ENCODE results near the gene FRMD4A. TPM values are rescaled to one million over a fixed set of nuclear protein-coding genes. Genes with fewer than 3 reads are reported as not detected.
A peak's percentile ranks its signal among the peaks of the same experiment; 100 is the strongest.

FRMD4A gene
- total RNA-seq, 2 donors from 2014 or later, result 22.3 to 22.4 TPM

DNA sequence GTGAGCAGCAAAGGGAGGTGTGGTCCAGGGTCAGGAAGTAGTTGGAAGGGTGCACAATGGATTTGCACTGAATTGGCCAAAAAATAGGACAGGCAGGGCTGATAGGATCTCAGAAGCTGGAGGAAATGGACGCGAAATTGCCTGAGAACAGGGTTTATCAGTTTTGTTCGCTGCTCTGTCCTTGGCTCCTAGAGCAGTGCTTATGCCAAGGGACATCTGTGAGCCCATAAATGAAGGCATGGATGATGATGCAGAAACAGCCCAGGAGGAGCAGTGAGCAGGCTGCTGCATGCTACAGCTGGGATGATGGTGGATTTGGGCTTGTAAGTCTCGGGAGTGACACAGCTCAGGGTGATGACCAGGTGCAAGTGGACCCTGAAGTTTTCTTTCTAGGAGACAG is 539.2 kb downstream of the FRMD4A start:
- Histone ChIP-seq H3K4me3 (ENCODE audit: low read length) (no peak overlapping the region), H3K36me3 (ENCODE audit: control insufficient read depth, insufficient read depth, low read length) (peaks cover 14% of the 10 kb centered on the region), H3K27me3 (ENCODE audit: control insufficient read depth, insufficient read depth, low read length, poor library complexity, severe bottlenecking) (no peaks in the 10 kb centered on the region), H3K27ac (ENCODE audit: low read depth, low read length) (no peak overlapping the region), H3K9me3 (ENCODE audit: control insufficient read depth, low read length) (no peaks in the 10 kb centered on the region), H3K9ac (ENCODE audit: extremely low read depth, low read length, poor library complexity, severe bottlenecking) (no peak overlapping the region), H3K4me1 (ENCODE audit: control insufficient read depth, insufficient read depth, low read length) (no peaks in the 10 kb centered on the region)
- 93 to 100% methylated on average over 4 of the region's 4 CpGs for WGBS, 2 experiments (ENCODE audit: insufficient coverage in 1 of 2, insufficient read length in 1 of 2)
- H3K27me3 Mint-ChIP-seq (ENCODE audit: insufficient read depth), result no peaks in the 10 kb centered on the region
- H3K4me3 Mint-ChIP-seq, result no peak overlapping the region
- DNase-seq, result no peak
- no peaks in the 10 kb centered on the region for H3K36me3 Mint-ChIP-seq (ENCODE audit: low read depth)
- TF ChIP-seq, protein P1, sequence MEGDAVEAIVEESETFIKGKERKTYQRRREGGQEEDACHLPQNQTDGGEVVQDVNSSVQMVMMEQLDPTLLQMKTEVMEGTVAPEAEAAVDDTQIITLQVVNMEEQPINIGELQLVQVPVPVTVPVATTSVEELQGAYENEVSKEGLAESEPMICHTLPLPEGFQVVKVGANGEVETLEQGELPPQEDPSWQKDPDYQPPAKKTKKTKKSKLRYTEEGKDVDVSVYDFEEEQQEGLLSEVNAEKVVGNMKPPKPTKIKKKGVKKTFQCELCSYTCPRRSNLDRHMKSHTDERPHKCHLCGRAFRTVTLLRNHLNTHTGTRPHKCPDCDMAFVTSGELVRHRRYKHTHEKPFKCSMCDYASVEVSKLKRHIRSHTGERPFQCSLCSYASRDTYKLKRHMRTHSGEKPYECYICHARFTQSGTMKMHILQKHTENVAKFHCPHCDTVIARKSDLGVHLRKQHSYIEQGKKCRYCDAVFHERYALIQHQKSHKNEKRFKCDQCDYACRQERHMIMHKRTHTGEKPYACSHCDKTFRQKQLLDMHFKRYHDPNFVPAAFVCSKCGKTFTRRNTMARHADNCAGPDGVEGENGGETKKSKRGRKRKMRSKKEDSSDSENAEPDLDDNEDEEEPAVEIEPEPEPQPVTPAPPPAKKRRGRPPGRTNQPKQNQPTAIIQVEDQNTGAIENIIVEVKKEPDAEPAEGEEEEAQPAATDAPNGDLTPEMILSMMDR (conservative IDR thresholded peaks at IDR 0.05), result no peak
- peaks cover 3% of the 10 kb centered on the region for H3K4me1 Mint-ChIP-seq
- H3K9me3 Mint-ChIP-seq, result no peaks in the 10 kb centered on the region
- H3K27ac Mint-ChIP-seq, result no peak overlapping the region

DNA sequence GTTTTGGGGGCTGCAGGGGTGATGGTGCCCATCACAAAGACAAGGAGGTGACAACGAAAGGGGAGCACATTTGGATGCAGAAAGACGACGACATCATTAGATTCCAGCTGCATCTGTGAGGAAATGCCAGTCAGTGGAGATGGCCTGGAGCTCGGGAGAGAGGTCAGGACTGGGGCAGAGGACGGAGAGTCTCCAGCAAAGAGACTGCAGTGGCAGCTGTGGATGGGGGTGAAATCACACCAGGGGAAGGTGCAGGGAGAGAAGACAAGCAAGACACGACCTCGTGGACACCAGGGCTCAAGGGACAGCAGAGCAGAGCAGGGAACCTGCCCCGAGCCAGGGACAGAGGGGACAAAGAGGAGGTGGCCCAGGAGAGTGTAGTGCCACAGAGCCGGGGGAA is 540.5 kb downstream of the FRMD4A start:
- H3K9me3 ChIP-seq (ENCODE audit: control insufficient read depth, low read length), result no peaks in the 10 kb centered on the region
- H3K27ac ChIP-seq (ENCODE audit: low read depth, low read length), result peak overlapping the region; percentile 38
- no peaks in the 10 kb centered on the region for H3K36me3 Mint-ChIP-seq (ENCODE audit: low read depth)
- H3K27me3 ChIP-seq (ENCODE audit: control insufficient read depth, insufficient read depth, low read length, poor library complexity, severe bottlenecking), result no peaks in the 10 kb centered on the region
- H3K9me3 Mint-ChIP-seq, result no peaks in the 10 kb centered on the region
- H3K4me3 Mint-ChIP-seq, result no peak overlapping the region
- DNase-seq, result no peak
- no peaks in the 10 kb centered on the region for H3K4me1 Mint-ChIP-seq
- H3K4me1 ChIP-seq (ENCODE audit: control insufficient read depth, insufficient read depth, low read length), result no peaks in the 10 kb centered on the region
- WGBS, 2 experiments (ENCODE audit: insufficient coverage in 1 of 2, insufficient read length in 1 of 2), result 84 to 85% methylated on average over 8 to 9 of the region's 9 CpGs
- no peak overlapping the region for H3K9ac ChIP-seq (ENCODE audit: extremely low read depth, low read length, poor library complexity, severe bottlenecking)
- H3K36me3 ChIP-seq (ENCODE audit: control insufficient read depth, insufficient read depth, low read length), result peaks cover 5% of the 10 kb centered on the region
- H3K27ac Mint-ChIP-seq, result no peak overlapping the region
- no peak overlapping the region for H3K4me3 ChIP-seq (ENCODE audit: low read length)
- TF ChIP-seq, protein P1 (conservative IDR thresholded peaks at IDR 0.05), result no peak
- H3K27me3 Mint-ChIP-seq (ENCODE audit: insufficient read depth), result no peaks in the 10 kb centered on the region

DNA sequence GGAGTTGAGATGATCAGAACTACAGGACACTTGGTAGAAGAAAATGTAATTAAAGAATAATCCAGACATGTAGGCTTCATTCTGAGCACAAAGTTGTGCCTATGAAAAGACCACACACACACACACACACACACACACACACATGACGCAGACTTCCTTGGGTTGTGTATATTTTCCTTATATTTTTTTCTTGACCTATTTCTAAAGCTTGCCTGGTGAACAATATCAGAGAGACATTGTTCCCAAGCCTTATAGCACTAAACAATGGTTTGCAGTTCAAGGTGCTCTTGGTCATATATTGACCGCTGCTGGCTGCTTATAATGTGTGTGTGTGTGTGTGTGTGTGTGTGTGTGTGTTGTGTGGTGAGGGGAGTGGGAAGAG is 541.3 kb downstream of the FRMD4A start:
- no peaks in the 10 kb centered on the region for H3K36me3 ChIP-seq (ENCODE audit: control insufficient read depth, insufficient read depth, low read length)
- H3K4me3 ChIP-seq (ENCODE audit: low read length), result no peak overlapping the region
- no peaks in the 10 kb centered on the region for H3K9me3 ChIP-seq (ENCODE audit: control insufficient read depth, low read length)
- Mint-ChIP-seq H3K9me3 (no peaks in the 10 kb centered on the region), H3K36me3 (ENCODE audit: low read depth) (no peaks in the 10 kb centered on the region), H3K27me3 (ENCODE audit: insufficient read depth) (no peaks in the 10 kb centered on the region), H3K4me3 (no peak overlapping the region), H3K4me1 (no peaks in the 10 kb centered on the region), H3K27ac (no peak overlapping the region)
- peak overlapping the region; percentile 90 for H3K27ac ChIP-seq (ENCODE audit: low read depth, low read length)
- no peaks in the 10 kb centered on the region for H3K27me3 ChIP-seq (ENCODE audit: control insufficient read depth, insufficient read depth, low read length, poor library complexity, severe bottlenecking)
- WGBS, 2 experiments (ENCODE audit: insufficient coverage in 1 of 2, insufficient read length in 1 of 2), result 50% methylated on average over 2 of the region's 2 CpGs; no CpG with 5 or more reads in 1 of the 2 experiments
- no peak for DNase-seq
- no peaks in the 10 kb centered on the region for H3K4me1 ChIP-seq (ENCODE audit: control insufficient read depth, insufficient read depth, low read length)
- H3K9ac ChIP-seq (ENCODE audit: extremely low read depth, low read length, poor library complexity, severe bottlenecking), result no peak overlapping the region
- TF ChIP-seq, protein P1 (conservative IDR thresholded peaks at IDR 0.05), result no peak

Data from endodermal cell (in vitro differentiated cells).